Large intestine (tissue), 3 donors: ENCODE measurements around the gene HNF4A. TPM values are rescaled to one million over a fixed set of nuclear protein-coding genes. Genes with fewer than 3 reads are reported as not detected.
A peak's percentile ranks its signal among the peaks of the same experiment; 100 is the strongest.

ENCODE experiments used
- DNase-seq, 2 donors: peaks; one replicate each; pipeline versions ENCODE4 v3.0.0 to v3.0.0-alpha.2; 2013
- H3K27ac ChIP-seq: one replicate; pipeline ENCODE4 v1.5.1; 2013; ENCODE audit warnings: low read length
- H3K27me3 ChIP-seq: 2 replicates; pipeline ENCODE4 v1.6.1; 2013; ENCODE audit warnings: low read length; ENCODE audit not compliant: control insufficient read depth, insufficient read depth
- H3K36me3 ChIP-seq: 2 replicates; pipeline ENCODE4 v1.6.1; 2013; ENCODE audit warnings: low read length; ENCODE audit not compliant: control insufficient read depth, insufficient read depth
- H3K4me1 ChIP-seq: one replicate; pipeline ENCODE4 v1.6.1; 2013; ENCODE audit warnings: low read length; ENCODE audit not compliant: control insufficient read depth, insufficient read depth
- H3K4me3 ChIP-seq: one replicate; pipeline ENCODE4 v1.5.1; 2013; ENCODE audit warnings: low read length
- H3K9me3 ChIP-seq: one replicate; pipeline ENCODE4 v1.6.1; 2013; ENCODE audit warnings: mild to moderate bottlenecking, low read depth, low read length, moderate library complexity; ENCODE audit not compliant: control insufficient read depth
- WGBS: methylation state at CpG from one replicate; pipeline ENCODE4 v1.1.5; 2013; ENCODE audit warnings: low lambda C conversion rate; ENCODE audit not compliant: insufficient coverage; 5-methylcytosine and 5-hydroxymethylcytosine counted together
- polyA plus RNA-seq: library from polyadenylated mRNA; unstranded; fragments of 120-200 nt; gene quantifications from one replicate; pipeline ENCODE4 v1.2.1, GENCODE V29; 2013

The HNF4A gene
- polyA plus RNA-seq, 1 donor, result 259 TPM

DNA sequence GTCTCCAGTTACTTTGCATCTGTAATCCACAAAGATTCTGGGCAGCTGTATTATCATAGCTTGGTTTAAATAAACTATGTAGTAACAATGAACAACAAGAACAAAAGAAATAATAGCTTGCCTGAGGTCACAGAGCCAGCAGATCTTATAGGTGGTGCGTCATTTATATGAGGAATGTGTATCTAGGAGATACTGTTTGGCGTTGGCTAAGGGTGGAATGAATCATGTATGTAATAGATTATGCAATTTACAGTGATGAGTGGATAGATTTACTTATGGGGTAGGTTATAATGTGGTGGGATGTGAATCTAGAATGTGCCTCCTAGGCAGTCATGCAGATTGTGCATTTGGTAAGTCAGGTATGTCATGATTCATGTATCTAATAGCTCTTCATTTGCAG is 42.8 kb downstream of the HNF4A start:
- peak overlapping the region; percentile 31 for H3K27ac ChIP-seq
- DNase-seq, result peak in 1 of 2 donors; percentile 68
- H3K36me3 ChIP-seq, result peaks cover 12% of the 10 kb centered on the region
- peaks cover 43% of the 10 kb centered on the region for H3K4me1 ChIP-seq
- no peaks in the 10 kb centered on the region for H3K9me3 ChIP-seq
- no CpG with 5 or more reads among the region's 2 CpGs for WGBS
- H3K27me3 ChIP-seq, result no peaks in the 10 kb centered on the region
- H3K4me3 ChIP-seq, result no peak overlapping the region

DNA sequence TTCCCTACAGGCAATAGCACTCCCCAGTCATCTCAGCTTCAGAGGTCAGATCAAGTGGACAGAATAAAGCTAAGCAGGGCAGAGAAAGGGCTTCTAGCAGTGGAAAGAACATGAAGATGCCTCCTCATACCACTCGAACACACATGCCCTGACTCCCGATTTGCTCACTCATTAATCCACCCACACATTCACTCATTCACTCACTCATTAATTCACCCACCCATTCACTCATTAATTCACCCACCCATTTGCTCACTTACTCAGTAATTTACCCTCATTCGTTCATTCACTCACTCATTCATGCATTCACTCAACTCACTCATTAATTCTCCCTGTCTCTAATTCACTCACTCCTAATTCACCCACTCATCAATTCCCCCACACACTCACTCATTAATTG is 43.9 kb downstream of the HNF4A start:
- Histone ChIP-seq H3K27me3 (no peaks in the 10 kb centered on the region), H3K9me3 (no peaks in the 10 kb centered on the region), H3K4me3 (no peak overlapping the region), H3K36me3 (peaks cover 21% of the 10 kb centered on the region), H3K4me1 (peaks cover 37% of the 10 kb centered on the region), H3K27ac (peak overlapping the region; percentile 90)
- WGBS, result 69% methylated on average over 3 of the region's 3 CpGs
- DNase-seq, result peak in 1 of 2 donors; percentile 24

DNA sequence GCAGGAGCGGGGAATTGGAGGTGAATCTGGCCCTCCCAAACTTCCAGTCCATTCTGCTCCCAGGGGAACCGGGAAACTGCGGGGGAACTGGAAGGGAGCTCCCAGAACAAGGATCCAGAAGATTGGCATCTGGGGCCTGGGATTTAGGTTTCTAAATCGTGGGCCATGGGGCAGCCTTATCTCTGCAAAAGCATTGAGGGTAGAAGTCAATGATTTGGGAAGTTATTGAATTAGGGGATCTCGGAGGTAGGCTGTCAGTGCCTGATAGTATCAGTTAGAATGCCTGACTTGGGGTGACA is 45.1 kb downstream of the HNF4A start:
- peak overlapping the region; percentile 90 for H3K27ac ChIP-seq
- H3K36me3 ChIP-seq, result peaks cover 26% of the 10 kb centered on the region
- no peak overlapping the region for H3K4me3 ChIP-seq
- H3K4me1 ChIP-seq, result peaks cover 38% of the 10 kb centered on the region
- DNase-seq, result no peak
- no peaks in the 10 kb centered on the region for H3K27me3 ChIP-seq
- WGBS, result no CpG with 5 or more reads among the region's 5 CpGs
- no peaks in the 10 kb centered on the region for H3K9me3 ChIP-seq

DNA sequence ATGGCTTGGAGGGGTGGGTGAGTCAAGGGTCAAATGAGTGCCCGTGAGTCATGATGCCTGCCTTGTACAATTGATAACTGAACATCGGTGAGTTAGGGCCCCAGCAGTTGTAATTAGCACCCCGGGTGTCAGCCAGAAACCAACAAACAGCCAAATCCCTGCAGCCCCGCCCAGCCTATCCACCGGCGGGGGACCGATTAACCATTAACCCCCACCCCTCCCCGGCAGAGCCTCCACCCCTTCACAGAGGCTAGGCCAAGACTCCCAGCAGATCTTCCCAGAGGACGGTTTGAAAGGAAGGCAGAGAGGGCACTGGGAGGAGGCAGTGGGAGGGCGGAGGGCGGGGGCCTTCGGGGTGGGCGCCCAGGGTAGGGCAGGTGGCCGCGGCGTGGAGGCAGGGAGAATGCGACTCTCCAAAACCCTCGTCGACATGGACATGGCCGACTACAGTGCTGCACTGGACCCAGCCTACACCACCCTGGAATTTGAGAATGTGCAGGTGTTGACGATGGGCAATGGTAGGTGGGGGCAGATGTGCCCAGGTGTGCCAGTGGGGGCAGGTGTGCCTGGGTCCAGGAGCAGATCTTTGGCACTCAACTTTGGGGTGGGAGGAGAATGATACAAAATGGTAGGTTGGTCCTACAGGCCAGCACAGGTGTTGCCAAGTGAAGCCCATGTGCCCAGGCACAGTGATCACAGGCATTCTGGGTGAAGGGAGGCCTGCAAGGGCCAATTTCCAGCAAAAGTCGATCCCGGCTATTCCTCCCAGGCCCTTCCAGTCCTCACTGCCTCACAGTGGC is 45.7 kb downstream of the HNF4A start:
- Histone ChIP-seq H3K4me1 (peaks cover 39% of the 10 kb centered on the region), H3K4me3 (peak overlapping the region; percentile 94), H3K27ac (peak overlapping the region; percentile 90), H3K36me3 (peaks cover 31% of the 10 kb centered on the region), H3K27me3 (no peaks in the 10 kb centered on the region), H3K9me3 (no peaks in the 10 kb centered on the region)
- DNase-seq, result peak; percentile 76 to 93
- WGBS, result no CpG with 5 or more reads among the region's 23 CpGs

DNA sequence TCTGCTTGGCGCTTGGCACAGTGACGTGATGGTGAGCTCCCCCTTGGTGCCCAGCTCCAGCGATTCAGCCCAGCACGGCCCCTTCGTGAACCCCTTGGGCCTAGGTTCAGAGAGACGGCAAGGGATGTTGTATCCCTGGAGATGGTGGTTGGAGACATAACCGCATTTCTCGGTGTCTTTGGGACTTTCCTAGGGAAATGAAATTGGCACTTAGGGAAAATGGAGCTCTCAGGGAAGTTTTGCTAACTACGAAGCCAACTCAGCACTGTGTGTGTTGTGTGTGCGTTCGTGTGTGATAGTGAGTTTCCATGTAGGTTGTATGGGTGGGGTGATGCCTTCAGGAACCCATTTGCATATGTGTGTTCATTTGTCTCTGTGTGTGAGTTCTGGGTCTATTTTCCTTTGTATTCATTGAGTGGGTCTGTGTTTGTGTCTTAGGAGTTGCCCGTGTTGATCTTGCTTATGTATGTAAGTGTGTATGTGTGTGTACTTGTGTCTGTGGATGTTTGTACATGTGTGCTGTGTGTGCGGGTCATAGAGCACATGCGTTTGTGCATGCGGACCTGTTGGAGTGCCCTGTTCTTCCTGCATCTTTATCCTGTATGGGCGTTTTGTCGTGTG is 46.4 kb downstream of the HNF4A start:
- no peaks in the 10 kb centered on the region for H3K27me3 ChIP-seq
- peaks cover 39% of the 10 kb centered on the region for H3K4me1 ChIP-seq
- peak in 1 of 2 donors; percentile 45 for DNase-seq
- no peaks in the 10 kb centered on the region for H3K9me3 ChIP-seq
- H3K36me3 ChIP-seq, result peaks cover 37% of the 10 kb centered on the region
- WGBS, result no CpG with 5 or more reads among the region's 17 CpGs
- H3K4me3 ChIP-seq, result peak overlapping the region; percentile 94
- H3K27ac ChIP-seq, result peak overlapping the region; percentile 90

DNA sequence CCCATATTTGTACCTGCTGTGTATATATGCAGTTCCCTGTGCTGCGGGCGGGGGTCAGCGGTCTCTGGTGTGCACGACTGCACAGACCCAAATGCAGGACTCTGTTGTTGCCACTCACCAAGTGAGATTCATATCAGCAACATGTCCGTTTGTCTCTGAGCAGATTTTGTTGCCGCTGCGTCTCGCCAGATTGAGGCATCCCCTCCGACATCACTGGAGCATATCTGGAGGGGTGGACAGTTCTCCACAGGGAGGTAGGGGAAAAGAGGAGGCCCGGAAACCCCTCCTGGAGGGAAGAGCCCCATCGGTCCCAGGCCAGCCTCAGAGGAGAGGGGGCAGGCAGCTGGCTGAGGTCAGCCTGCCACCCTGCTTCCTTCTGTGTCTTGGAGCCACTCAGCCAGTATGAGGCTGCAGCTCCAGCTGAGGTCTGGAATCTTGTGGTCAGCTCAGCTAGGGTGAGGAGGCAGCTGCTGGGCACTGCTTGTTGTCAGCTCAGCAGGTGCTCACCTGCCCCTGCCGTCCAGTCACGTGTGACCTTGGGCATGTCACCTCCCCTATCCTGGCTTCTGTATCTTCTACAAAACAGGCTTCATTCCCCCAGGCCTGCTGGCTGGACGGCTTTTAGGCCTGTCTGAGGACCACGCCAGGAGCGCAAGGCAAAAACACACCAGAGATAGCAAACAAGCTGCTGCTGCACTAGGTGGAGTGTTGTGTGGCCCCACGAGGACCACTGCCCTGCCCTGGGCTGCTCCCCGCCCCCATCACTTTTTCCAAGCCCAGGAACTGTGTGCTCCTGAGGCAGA is 47.1 kb downstream of the HNF4A start:
- DNase-seq, result peak in 1 of 2 donors; percentile 67
- H3K36me3 ChIP-seq, result peaks cover 37% of the 10 kb centered on the region
- H3K4me3 ChIP-seq, result peak overlapping the region; percentile 94
- no peaks in the 10 kb centered on the region for H3K27me3 ChIP-seq
- no CpG with 5 or more reads among the region's 18 CpGs for WGBS
- peaks cover 42% of the 10 kb centered on the region for H3K4me1 ChIP-seq
- H3K27ac ChIP-seq, result peak overlapping the region; percentile 90
- no peaks in the 10 kb centered on the region for H3K9me3 ChIP-seq

DNA sequence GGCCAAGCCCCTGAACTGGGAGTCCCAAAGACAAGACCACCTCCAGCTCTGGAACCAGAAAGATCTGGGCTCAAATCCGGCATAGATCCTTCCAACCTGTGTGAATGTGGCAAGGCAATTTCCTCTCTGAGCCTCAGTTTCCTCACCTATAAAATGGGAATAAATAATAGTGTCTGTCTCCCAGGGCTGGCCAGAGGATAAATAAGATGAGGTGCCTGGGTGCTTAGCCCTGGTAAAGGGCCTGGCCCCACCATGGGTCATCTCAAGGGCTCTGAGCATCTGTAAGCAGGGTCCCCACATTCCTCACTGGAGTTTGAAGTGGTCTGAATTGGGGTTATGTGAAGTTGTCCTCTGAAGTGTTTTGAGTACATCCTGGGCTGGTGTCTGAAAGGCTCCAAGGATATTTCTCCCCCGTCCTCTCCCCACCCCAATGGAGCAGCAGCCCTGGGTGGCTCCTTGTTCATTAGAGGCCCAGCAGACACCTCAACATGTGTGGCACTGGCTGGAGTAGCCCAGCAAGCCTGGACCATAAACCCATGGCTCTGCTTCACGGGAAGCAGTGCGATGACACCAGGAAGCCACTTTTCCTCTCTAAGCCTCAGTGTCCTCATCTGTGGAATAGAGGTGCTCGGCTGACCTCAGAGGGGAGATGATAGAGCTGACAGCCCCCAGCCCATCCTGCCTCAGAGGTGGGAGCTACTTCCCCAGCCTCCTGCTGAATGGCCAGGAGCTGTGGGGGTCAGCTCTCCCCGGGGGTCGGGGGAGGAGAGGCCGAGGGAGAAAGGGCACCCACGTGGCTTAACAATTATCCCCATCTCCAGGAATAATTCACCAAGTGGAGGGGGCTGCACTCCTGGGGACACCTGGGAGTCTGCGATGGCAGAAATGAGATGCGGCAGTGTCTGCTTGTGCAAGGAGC is 48.0 kb downstream of the HNF4A start:
- no peaks in the 10 kb centered on the region for H3K9me3 ChIP-seq
- peaks cover 48% of the 10 kb centered on the region for H3K4me1 ChIP-seq
- WGBS, result no CpG with 5 or more reads among the region's 11 CpGs
- DNase-seq, result peak in 1 of 2 donors; percentile 25
- peak overlapping the region; percentile 90 for H3K27ac ChIP-seq
- peak overlapping the region; percentile 94 for H3K4me3 ChIP-seq
- H3K27me3 ChIP-seq, result no peaks in the 10 kb centered on the region
- H3K36me3 ChIP-seq, result peaks cover 45% of the 10 kb centered on the region

DNA sequence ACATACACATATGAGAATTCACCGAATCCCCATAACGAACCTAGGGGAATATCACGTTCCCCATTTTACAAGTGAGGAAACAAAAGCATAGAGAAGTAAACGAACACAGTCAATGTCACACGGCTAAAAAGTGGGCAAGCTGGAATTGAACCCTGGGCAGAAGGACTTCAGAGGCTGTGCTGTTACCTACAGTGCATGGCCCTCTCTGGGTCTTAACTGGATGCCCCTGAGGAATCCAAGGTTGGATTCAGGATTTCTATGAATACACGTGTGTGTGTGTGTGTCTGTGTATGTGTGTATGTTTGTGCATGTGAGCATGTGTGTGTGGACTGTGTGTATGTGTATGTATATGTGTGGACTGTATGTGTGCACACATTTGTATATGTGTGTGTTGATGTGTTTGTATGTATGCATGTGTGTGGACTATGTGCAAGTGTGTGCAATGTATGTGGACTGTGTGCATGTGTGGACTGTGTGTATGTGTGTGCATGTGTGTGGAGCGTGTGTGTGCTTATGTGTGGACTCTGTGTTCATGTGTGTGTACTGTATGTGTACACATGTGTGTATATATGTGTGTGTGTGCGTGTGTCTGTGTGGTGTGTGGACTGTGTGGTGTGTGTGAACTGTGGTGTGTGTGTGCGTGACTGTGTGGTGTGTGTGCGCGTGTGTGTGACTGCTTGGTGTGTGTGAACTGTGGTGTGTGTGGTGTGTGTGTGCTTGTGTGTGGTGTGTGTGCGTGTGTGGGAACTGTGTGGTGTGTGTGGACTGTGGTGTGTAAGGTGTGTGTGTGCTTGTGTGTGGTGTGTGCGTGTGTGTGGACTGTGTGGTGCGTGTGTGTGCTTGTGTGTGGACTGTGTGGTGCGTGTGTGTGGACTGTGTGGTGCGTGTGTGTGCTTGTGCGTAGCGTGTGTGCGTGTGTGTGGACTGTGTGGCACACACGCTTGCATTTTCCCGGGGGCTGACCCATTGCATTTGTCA is 49.0 kb downstream of the HNF4A start:
- no CpG with 5 or more reads among the region's 21 CpGs for WGBS
- peaks cover 55% of the 10 kb centered on the region for H3K36me3 ChIP-seq
- H3K9me3 ChIP-seq, result no peaks in the 10 kb centered on the region
- H3K4me3 ChIP-seq, result peak overlapping the region; percentile 94
- no peaks in the 10 kb centered on the region for H3K27me3 ChIP-seq
- peaks cover 55% of the 10 kb centered on the region for H3K4me1 ChIP-seq
- peak in 1 of 2 donors; percentile 64 for DNase-seq
- H3K27ac ChIP-seq, result peak overlapping the region; percentile 90

DNA sequence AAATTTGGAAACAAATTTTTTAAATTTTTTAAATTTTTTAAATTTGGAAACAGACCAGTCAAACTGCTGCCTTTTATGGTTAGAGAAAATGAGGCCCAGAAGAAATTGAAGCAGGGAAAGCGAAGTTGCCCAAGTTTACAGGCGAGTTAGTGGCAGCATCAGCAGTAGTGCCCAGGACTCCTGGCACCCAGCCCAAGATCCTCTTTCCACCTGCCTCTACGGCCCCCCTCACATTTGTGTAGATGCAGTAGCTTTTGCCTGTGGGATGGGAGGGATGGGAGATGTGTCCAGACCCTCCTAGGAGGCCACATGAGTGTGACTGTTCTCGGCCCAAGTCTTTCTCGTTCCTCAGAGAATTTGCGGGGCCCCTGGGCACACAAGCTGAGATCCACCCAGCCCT is 49.8 kb downstream of the HNF4A start:
- peak in 1 of 2 donors; percentile 48 for DNase-seq
- peak overlapping the region; percentile 90 for H3K27ac ChIP-seq

More for the DNA sequence above, 49.8 kb downstream of the HNF4A start:
- Histone ChIP-seq H3K36me3 (peaks cover 62% of the 10 kb centered on the region), H3K9me3 (no peaks in the 10 kb centered on the region), H3K4me1 (peaks cover 57% of the 10 kb centered on the region), H3K27me3 (no peaks in the 10 kb centered on the region), H3K4me3 (no peak overlapping the region)
- no CpG with 5 or more reads among the region's 6 CpGs for WGBS
